Endothelial cell of umbilical vein (primary cell): ENCODE results near the gene AATF. TPM values are rescaled to one million over a fixed set of nuclear protein-coding genes. Genes with fewer than 3 reads are reported as not detected.

Source experiments
- BruUV-seq: library from RNA; stranded (reverse); fragments of 400-500 nt; replicated peaks from 2 replicates; lab custom pipeline; 2021; lab: Mats Ljungman, UMichigan
- CTCF ChIA-PET: fragments of 300-600, 350-600 bp; sonication (Branson Sonifier 250); formaldehyde crosslinking; loops from one replicate; lab custom pipeline; 2021; ENCODE audit warnings: antibody characterized with exemption, inconsistent platforms; lab: Charles Lee
- POLR2A ChIA-PET: fragments of 300-600, 350-600 bp; sonication (Branson Sonifier 250); formaldehyde crosslinking; loops from one replicate; lab custom pipeline; 2021; ENCODE audit warnings: antibody characterized with exemption, inconsistent platforms; lab: Charles Lee
- DNase-seq: peaks from one replicate; pipeline ENCODE4 v3.0.0-alpha.2; 2011; ENCODE audit warnings: low read depth, low spot score
- FAIRE-seq: peaks from 2 replicates; lab custom pipeline; 2011; peaks lifted over from hg19 to GRCh38; lab: Jason Lieb, UNC
- H2AFZ ChIP-seq: 2 replicates; pipeline ENCODE4 v1.6.0; 2012; ENCODE audit warnings: low read depth, low read length, control low read depth, inconsistent platforms
- H3K27ac ChIP-seq: 2 replicates; pipeline ENCODE4 v1.5.1; 2011; ENCODE audit warnings: low read depth, mild to moderate bottlenecking, control low read depth, low read length, moderate library complexity; ENCODE audit not compliant: insufficient read depth
- H3K27me3 ChIP-seq, 2 experiments: 2 replicates each; pipeline versions ENCODE4 v1.6.0 to v1.6.1; 2011; ENCODE audit warnings: low read length in 2 of 2, mixed read lengths in 1 of 2; ENCODE audit not compliant: control insufficient read depth in 2 of 2, insufficient read depth in 2 of 2
- H3K36me3 ChIP-seq, 2 experiments: 2 replicates in 1 of 2; 3 replicates in 1 of 2; pipeline ENCODE4 v1.5.1; 2011; ENCODE audit warnings: low read length in 2 of 2, mild to moderate bottlenecking in 1 of 2, moderate library complexity in 1 of 2; ENCODE audit not compliant: control insufficient read depth in 2 of 2, insufficient read depth in 2 of 2; ENCODE audit errors: extremely low read depth in 1 of 2
- H3K4me1 ChIP-seq: 3 replicates; pipeline ENCODE4 v1.5.1; 2011; ENCODE audit warnings: mild to moderate bottlenecking, low read length; ENCODE audit not compliant: control insufficient read depth, insufficient read depth; ENCODE audit errors: extremely low read depth
- H3K4me2 ChIP-seq: 2 replicates; pipeline ENCODE4 v1.6.1; 2011; ENCODE audit warnings: low read length, control low read depth, mixed read lengths; ENCODE audit not compliant: insufficient read depth
- H3K4me3 ChIP-seq, 3 experiments: fragments of 200-600 bp in 1 of 3; sonication (generic), shearing (Covaris generic) in 1 of 3; replicated peaks in 1 of 3; 2 replicates each; pipeline ENCODE4 v1.5.1; 2011 to 2016; ENCODE audit warnings: control low read depth in 3 of 3, low read length in 3 of 3, mild to moderate bottlenecking in 2 of 3, inconsistent platforms in 1 of 3, low read depth in 1 of 3, moderate library complexity in 1 of 3; ENCODE audit not compliant: insufficient read depth in 1 of 3
- H3K79me2 ChIP-seq: 2 replicates; pipeline ENCODE4 v1.6.0; 2012; ENCODE audit warnings: low read length, inconsistent platforms; ENCODE audit not compliant: control insufficient read depth, insufficient read depth
- H3K9ac ChIP-seq: replicated peaks from 2 replicates; pipeline ENCODE3; 2011; ENCODE audit warnings: low read length, control low read depth; ENCODE audit not compliant: insufficient read depth; ENCODE audit errors: extremely low read depth
- H3K9me1 ChIP-seq: replicated peaks from 3 replicates; pipeline ENCODE4 v1.6.0; 2011; ENCODE audit warnings: mild to moderate bottlenecking, low read length; ENCODE audit not compliant: control insufficient read depth, insufficient read depth; ENCODE audit errors: extremely low read depth
- H3K9me3 ChIP-seq: replicated peaks from 2 replicates; pipeline ENCODE4 v1.5.1; 2012; ENCODE audit warnings: low read length, inconsistent platforms; ENCODE audit not compliant: control insufficient read depth, insufficient read depth
- H4K20me1 ChIP-seq: replicated peaks from 2 replicates; pipeline ENCODE3; 2011; ENCODE audit warnings: mild to moderate bottlenecking, low read length; ENCODE audit not compliant: control insufficient read depth, insufficient read depth; ENCODE audit errors: extremely low read depth
- EZH2 ChIP-seq: IDR thresholded peaks from 2 replicates; pipeline ENCODE4 v1.6.1; 2012; ENCODE audit warnings: borderline replicate concordance, low read depth, mild to moderate bottlenecking, moderate library complexity, low read length, inconsistent platforms; ENCODE audit not compliant: severe bottlenecking
- FOS ChIP-seq: IDR thresholded peaks from 2 replicates; pipeline ENCODE4 v1.6.1; 2011; ENCODE audit warnings: mild to moderate bottlenecking, low read length, moderate library complexity, borderline replicate concordance; ENCODE audit not compliant: insufficient read depth
- GATA2 ChIP-seq: IDR thresholded peaks from 2 replicates; pipeline ENCODE4 v1.7.0; 2011; ENCODE audit warnings: low read depth, mild to moderate bottlenecking, moderate library complexity, mixed read lengths, low read length; ENCODE audit not compliant: insufficient read length, insufficient read depth
- JUN ChIP-seq: IDR thresholded peaks from 2 replicates; pipeline ENCODE4 v1.6.1; 2011; ENCODE audit warnings: borderline replicate concordance, low read depth; ENCODE audit not compliant: insufficient read length, insufficient read depth
- MYC ChIP-seq: IDR thresholded peaks from one replicate; pipeline ENCODE4 v1.6.1; 2011; ENCODE audit warnings: mild to moderate bottlenecking, low read depth, low read length
- POLR2A ChIP-seq: IDR thresholded peaks from 2 replicates; pipeline ENCODE4 v1.6.1; 2012; ENCODE audit warnings: low read depth, mild to moderate bottlenecking, control low read depth, low read length
- POLR2AphosphoS5 ChIP-seq: IDR thresholded peaks from 2 replicates; pipeline ENCODE4 v1.6.1; 2012; ENCODE audit warnings: low read depth, mild to moderate bottlenecking, control low read depth, low read length, moderate library complexity; ENCODE audit not compliant: insufficient read depth
- dilution Hi-C: fragments of 300-500 bp; cut with MboI; formaldehyde crosslinking; loops from one replicate; pipeline ENCODE4 v1.15.0; 2019; ENCODE audit warnings: low sequenced_read_pairs; ENCODE audit not compliant: extremely low pct_ligation_motif_present
- intact Hi-C: fragments of 100-400 bp; cut with micrococcal nuclease; formaldehyde crosslinking; loops from one replicate; pipeline ENCODE4 v1.10.0; 2022
- polyA plus RNA-seq, 4 experiments: library from polyadenylated mRNA; depleted of rRNA in 3 of 4; stranded (reverse) in 3 of 4; unstranded in 1 of 4; fragments of >200 nt; gene quantifications; 2 replicates each; pipeline versions ENCODE4 v1.2.1 to v1.2.3, GENCODE V29; 2011 to 2012; ENCODE audit warnings: missing spikeins in 1 of 4
- total RNA-seq: library from RNA; stranded (reverse); gene quantifications from 2 replicates; pipeline ENCODE4 v1.2.3, GENCODE V29; 2021
- TF ChIP-seq, protein P1 (sequence below), 2 donors: IDR thresholded peaks; 1 replicate in 1 of 2; 2 replicates in 1 of 2; pipeline ENCODE4 v1.5.1; 2011; ENCODE audit warnings: low read length in 2 of 2, mild to moderate bottlenecking in 2 of 2, moderate library complexity in 2 of 2, control low read depth in 1 of 2, inconsistent platforms in 1 of 2, low read depth in 1 of 2; ENCODE audit not compliant: insufficient read depth in 1 of 2; ENCODE audit errors: extremely low read depth in 1 of 2
- TF ChIP-seq, protein P2 (sequence below): IDR thresholded peaks from 2 replicates; pipeline ENCODE4 v1.6.1; 2011; ENCODE audit not compliant: insufficient read depth, insufficient read length

The AATF gene
- total and polyA plus RNA-seq, 2 donors (not counting 3 experiments of a cell fraction or from before 2014, with no cell fraction given) = 15.7 to 47.2 TPM

DNA sequence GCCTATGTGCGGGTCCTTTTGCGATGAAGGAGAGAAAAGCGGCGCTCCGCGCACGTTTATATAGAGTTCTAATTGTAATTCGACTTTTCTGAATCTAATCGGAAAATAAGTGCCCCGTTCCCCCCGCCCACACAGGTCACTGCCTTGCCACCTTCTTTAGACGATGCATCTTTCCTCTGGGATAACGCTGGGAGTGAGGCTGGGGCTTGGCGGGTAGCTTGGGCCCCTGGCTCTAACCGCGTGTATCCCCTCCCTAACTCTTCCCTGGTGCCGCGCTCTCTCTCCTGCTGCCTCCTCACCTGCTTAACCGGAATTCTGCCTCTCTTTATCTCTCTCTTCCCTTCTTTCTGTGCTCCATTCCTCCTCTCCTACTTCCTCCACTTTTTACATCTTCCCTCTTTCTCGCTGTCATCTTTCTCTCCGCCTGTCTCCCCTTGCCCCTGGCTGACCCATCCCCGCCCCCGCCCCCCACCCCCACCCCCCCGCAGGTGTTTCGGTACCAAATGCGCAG lies 8.9 kb upstream of the AATF start:
- Histone ChIP-seq H2AFZ (no peak overlapping the region), H3K27me3 (peaks cover 90 to 100% of the 10 kb centered on the region in 2 experiments), H3K27ac (no peak overlapping the region), H3K9ac (no peak overlapping the region), H3K79me2 (no peaks in the 10 kb centered on the region), H3K9me3 (no peaks in the 10 kb centered on the region), H3K9me1 (no peaks in the 10 kb centered on the region), H3K36me3 (no peaks in the 10 kb centered on the region), H3K4me3 (no peak overlapping the region), H3K4me1 (peaks cover 11% of the 10 kb centered on the region), H4K20me1 (no peaks in the 10 kb centered on the region), H3K4me2 (no peak overlapping the region)
- TF ChIP-seq JUN (no peak), MYC (no peak), POLR2AphosphoS5 (no peak), GATA2 (no peak), POLR2A (no peak), EZH2 (no peak), FOS (no peak)
- TF ChIP-seq, protein P1, sequence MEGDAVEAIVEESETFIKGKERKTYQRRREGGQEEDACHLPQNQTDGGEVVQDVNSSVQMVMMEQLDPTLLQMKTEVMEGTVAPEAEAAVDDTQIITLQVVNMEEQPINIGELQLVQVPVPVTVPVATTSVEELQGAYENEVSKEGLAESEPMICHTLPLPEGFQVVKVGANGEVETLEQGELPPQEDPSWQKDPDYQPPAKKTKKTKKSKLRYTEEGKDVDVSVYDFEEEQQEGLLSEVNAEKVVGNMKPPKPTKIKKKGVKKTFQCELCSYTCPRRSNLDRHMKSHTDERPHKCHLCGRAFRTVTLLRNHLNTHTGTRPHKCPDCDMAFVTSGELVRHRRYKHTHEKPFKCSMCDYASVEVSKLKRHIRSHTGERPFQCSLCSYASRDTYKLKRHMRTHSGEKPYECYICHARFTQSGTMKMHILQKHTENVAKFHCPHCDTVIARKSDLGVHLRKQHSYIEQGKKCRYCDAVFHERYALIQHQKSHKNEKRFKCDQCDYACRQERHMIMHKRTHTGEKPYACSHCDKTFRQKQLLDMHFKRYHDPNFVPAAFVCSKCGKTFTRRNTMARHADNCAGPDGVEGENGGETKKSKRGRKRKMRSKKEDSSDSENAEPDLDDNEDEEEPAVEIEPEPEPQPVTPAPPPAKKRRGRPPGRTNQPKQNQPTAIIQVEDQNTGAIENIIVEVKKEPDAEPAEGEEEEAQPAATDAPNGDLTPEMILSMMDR (IDR thresholded peaks at IDR 0.05; ENCODE audit: extremely low read depth in 1 of 2, insufficient read depth in 1 of 2, low read depth in 1 of 2, low read length in 2 of 2) = no peak
- TF ChIP-seq, protein P2, sequence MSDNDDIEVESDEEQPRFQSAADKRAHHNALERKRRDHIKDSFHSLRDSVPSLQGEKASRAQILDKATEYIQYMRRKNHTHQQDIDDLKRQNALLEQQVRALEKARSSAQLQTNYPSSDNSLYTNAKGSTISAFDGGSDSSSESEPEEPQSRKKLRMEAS = no peak
- ChIA-PET CTCF (no interaction called here), POLR2A (no interaction called here)
- no TSS peak for BruUV-seq
- DNase-seq (no peak), FAIRE-seq (no peak)
- intact Hi-C loops (no loop called here), dilution Hi-C loops (no loop called here)
